NB4 (cell line): ENCODE measurements around the gene PDZK1IP1.
"Not testable (repeated sequence)": the region's sequence is repeated elsewhere in the genome, so short reads cannot be mapped to it uniquely, and the experiment has no call there.

Experiments
- DNase-seq: peaks from one replicate; pipeline ENCODE4 v3.0.0; 2010; ENCODE audit warnings: low read depth
- H3K4me3 ChIP-seq: one replicate; pipeline ENCODE4 v1.5.1; 2011; ENCODE audit warnings: mild to moderate bottlenecking, low read depth, low read length, moderate library complexity
- MYC ChIP-seq: IDR thresholded peaks from 2 replicates; pipeline ENCODE4 v1.6.1; 2011; ENCODE audit warnings: low read depth, low read length
- POLR2A ChIP-seq: IDR thresholded peaks from 2 replicates; pipeline ENCODE4 v1.6.1; 2011; ENCODE audit warnings: mild to moderate bottlenecking; ENCODE audit not compliant: insufficient read length; ENCODE audit errors: extremely low read depth
- TF ChIP-seq, protein P1 (sequence below): IDR thresholded peaks from one replicate; pipeline ENCODE4 v1.5.1; 2012; ENCODE audit warnings: low read depth, low read length
- TF ChIP-seq, protein P2 (sequence below): IDR thresholded peaks from 2 replicates; pipeline ENCODE4 v1.6.1; 2011; ENCODE audit warnings: low read depth, low read length

PDZK1IP1 gene

DNA sequence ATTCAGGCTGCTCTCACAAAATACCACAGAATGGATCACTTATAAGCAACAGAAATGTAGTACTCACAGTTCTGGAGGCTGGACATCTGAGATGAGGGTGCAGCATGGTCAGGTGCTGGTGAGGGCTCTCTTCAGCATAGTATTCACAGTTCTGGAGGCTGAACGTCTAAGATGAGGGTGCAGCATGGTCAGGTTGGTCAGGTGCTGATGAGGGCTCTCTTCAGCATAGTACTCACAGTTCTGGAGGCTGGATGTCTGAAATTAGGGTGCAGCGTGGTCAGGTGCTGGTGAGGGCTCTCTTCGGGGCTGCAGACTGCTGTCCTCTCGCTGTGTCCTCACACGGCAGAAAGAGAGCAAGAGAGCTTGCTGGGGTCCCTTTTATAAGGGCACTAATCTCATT is 17.1 kb downstream of the PDZK1IP1 start:
- no peak for DNase-seq
- TF ChIP-seq MYC (no peak), POLR2A (no peak)
- TF ChIP-seq, protein P1, sequence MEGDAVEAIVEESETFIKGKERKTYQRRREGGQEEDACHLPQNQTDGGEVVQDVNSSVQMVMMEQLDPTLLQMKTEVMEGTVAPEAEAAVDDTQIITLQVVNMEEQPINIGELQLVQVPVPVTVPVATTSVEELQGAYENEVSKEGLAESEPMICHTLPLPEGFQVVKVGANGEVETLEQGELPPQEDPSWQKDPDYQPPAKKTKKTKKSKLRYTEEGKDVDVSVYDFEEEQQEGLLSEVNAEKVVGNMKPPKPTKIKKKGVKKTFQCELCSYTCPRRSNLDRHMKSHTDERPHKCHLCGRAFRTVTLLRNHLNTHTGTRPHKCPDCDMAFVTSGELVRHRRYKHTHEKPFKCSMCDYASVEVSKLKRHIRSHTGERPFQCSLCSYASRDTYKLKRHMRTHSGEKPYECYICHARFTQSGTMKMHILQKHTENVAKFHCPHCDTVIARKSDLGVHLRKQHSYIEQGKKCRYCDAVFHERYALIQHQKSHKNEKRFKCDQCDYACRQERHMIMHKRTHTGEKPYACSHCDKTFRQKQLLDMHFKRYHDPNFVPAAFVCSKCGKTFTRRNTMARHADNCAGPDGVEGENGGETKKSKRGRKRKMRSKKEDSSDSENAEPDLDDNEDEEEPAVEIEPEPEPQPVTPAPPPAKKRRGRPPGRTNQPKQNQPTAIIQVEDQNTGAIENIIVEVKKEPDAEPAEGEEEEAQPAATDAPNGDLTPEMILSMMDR: no peak
- TF ChIP-seq, protein P2, sequence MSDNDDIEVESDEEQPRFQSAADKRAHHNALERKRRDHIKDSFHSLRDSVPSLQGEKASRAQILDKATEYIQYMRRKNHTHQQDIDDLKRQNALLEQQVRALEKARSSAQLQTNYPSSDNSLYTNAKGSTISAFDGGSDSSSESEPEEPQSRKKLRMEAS: no peak
- no peak overlapping the region for H3K4me3 ChIP-seq

DNA sequence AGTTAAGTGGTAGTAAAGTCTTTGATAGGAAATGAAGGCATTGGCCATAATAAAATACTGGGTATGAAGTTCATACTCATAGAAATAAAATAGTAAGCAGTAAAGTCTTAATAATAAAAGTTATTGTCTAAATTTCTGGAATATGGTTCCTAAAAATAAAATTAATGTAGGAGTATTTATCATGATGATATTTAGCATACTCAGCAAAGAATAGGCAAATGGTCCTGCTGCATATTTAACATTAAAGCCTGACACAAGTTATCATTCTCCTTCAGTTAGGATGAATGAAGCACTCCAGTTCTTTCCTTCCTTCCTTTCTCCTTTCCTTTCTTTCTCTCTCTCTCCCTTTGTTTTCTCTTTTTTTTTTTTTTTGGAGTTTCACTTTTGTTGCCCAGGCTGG is 25.3 kb downstream of the PDZK1IP1 start:
- DNase-seq: no peak
- H3K4me3 ChIP-seq: no peak overlapping the region
- TF ChIP-seq, protein P1: no peak
- TF ChIP-seq, protein P2: no peak
- TF ChIP-seq MYC (no peak), POLR2A (no peak)

DNA sequence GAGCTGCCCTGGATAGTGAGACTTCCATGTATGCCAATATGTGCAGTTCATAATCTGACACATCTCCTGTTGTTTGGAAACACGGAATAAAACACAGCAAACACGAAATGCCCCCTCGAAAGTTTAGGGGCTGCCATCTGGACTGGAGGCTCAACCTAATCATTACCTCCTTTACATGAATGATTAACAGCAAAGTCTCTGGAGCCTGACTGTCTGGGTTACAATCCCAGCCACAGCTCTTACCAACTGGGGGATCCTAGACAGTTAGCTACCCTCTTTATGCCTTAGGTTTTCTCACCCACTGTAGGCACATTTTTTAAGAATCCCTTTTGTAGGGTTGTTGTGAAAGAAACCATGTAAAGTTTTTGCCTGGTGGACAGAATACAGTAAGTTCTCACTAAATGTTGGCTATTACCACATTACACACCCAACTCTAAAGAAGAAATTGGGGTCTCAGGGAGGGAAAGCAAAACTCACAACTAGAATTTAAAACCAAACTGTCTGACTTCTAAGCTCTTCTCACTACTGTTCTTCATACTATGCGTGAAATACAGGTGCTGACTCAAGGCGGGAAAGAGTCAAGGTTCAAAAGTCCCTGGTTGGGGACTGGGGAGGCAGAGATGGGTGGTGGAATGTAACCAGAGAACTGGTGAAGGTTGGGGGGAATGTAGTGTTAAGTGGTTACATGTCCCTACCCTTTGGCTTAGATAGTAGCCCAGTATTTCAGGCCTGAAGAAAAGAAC is 28.4 kb downstream of the PDZK1IP1 start:
- DNase-seq: no peak
- no peak overlapping the region for H3K4me3 ChIP-seq
- TF ChIP-seq MYC: no peak
- TF ChIP-seq, protein P2: no peak
- TF ChIP-seq, protein P1: no peak
- no peak for TF ChIP-seq POLR2A

DNA sequence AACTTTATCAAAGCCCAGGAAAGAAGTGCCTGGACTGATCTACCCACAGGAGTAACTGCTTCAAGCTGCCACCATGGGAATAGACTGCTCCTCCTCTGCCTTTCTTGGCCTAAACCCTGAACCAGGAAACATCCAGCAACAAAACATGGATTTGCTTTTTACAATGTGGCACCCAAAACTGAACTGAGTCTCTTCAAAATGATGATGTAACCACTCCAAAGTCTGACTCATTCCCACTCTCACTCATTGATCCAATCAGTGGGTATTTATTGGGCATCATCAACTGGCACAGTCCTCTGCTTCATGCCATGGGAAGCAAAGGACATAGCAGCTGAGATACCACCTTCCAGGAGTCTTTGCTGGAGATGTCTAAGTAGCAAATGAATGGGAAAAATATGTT is 29.1 kb downstream of the PDZK1IP1 start:
- TF ChIP-seq, protein P2: no peak
- TF ChIP-seq MYC: no peak
- TF ChIP-seq, protein P1: no peak
- TF ChIP-seq POLR2A: no peak
- no peak overlapping the region for H3K4me3 ChIP-seq
- no peak for DNase-seq

DNA sequence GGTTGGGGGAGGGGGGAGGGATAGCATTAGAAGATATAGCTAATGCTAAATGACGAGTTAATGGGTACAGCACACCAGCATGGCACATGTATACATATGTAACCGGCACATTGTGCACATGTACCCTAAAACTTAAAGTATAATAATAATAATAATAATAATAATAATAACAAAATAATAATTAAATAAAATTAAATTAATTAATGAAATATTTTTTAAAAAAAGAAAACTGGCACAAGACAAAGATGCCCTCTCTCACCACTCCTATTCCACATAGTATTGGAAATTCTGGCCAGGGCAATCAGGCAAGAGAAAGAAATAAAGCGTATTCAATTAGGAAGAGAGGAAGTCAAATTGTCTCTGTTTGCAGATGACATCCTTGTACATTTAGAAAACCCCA is 31.9 kb downstream of the PDZK1IP1 start:
- not testable (repeated sequence) for H3K4me3 ChIP-seq, DNase-seq

DNA sequence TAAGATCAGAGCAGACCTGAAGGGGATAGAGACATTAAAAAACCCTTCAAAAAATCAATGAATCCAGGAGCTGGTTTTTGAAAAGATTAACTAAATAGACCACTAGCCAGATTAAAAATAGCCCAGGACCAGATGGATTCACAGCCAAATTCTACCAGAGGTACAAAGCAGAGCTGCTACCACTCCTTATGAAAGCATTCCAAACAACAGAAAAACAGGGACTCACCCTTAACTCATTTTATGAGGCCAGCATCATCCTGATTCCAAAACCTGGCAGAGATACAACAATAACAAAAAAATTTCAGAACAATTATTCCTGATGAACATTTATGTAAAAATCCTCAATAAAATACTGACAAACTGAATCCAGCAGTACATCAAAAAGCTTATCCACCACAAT is 33.4 kb downstream of the PDZK1IP1 start:
- DNase-seq, H3K4me3 ChIP-seq: not testable (repeated sequence)

DNA sequence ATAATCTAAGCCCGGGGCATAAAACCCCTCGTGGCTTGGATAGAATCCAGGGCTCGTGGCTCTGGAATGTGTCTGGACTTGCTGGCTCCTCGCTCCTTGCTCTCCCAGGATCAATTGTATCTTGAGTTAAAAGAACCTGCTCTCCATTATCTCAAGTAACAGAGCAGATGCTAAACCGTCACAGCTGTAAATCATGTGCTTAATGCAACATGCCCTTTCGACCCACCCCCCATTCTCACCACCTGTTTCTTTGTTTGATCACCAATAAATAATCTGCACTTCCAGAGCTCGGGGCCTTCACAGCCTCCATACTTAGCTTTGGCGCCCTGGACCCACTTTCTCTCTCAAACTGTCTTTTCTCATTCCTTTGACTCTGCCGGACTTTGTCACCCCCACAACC is 40.7 kb downstream of the PDZK1IP1 start:
- not testable (repeated sequence) for H3K4me3 ChIP-seq, DNase-seq
